PFSK-1 (cell line): Measurements from ENCODE around the gene UTP14A.

Experiments
- REST ChIP-seq, 2 experiments: IDR thresholded peaks; 2 replicates each; pipeline versions ENCODE4 v1.6.1 to v1.8.0; 2011 to 2012; ENCODE audit warnings: low read depth in 2 of 2, low read length in 2 of 2, control low read depth in 1 of 2, inconsistent platforms in 1 of 2, mild to moderate bottlenecking in 1 of 2, moderate library complexity in 1 of 2; ENCODE audit not compliant: insufficient read depth in 1 of 2
- TAF1 ChIP-seq: IDR thresholded peaks from 2 replicates; pipeline ENCODE4 v1.6.1; 2012; ENCODE audit warnings: low read length, control low read depth, borderline replicate concordance; ENCODE audit not compliant: insufficient read depth

GRCh38 chrX:129932821-129933321 is 26.9 kb downstream of the UTP14A start:
- TF ChIP-seq TAF1 (no peak), REST (IDR thresholded peaks at IDR 0.05; ENCODE audit: insufficient read depth in 1 of 2, low read depth in 2 of 2, low read length in 2 of 2) (no peak)
